ENCODE results near the gene KCTD10. TPM values are rescaled to one million over a fixed set of nuclear protein-coding genes. Genes with fewer than 3 reads are reported as not detected.

The KCTD10 gene
- polyA plus RNA-seq, 3 donors = 47.2 to 55.4 (median 55.3) TPM

Other genes starting within 250 kb of the KCTD10 start
- 1 to 10 TPM; 1.7 to 2.2 (median 1.8) TPM for gene FOXN4, start 168.0 kb downstream of the KCTD10 start, polyA plus RNA-seq (ENCODE audit: insufficient read length in 3 of 3)
- 1 to 10 TPM; 1.3 to 2.5 (median 1.5) TPM for gene MYO1H, start 129.4 kb downstream of the KCTD10 start, polyA plus RNA-seq (ENCODE audit: insufficient read length in 3 of 3)
- gene UBE3B, start 334 bp upstream of the KCTD10 start, polyA plus RNA-seq (ENCODE audit: insufficient read length in 3 of 3) = 10 to 100 TPM; 30.4 to 38.8 (median 31.2) TPM
- gene MMAB, start 96.2 kb upstream of the KCTD10 start, polyA plus RNA-seq (ENCODE audit: insufficient read length in 3 of 3) = 10 to 100 TPM; 35.1 to 41.5 (median 39.1) TPM
- 10 to 100 TPM; 16.3 to 23.9 (median 19.3) TPM for gene MVK, start 96.5 kb upstream of the KCTD10 start, polyA plus RNA-seq (ENCODE audit: insufficient read length in 3 of 3)
- gene FAM222A, start 236.5 kb upstream of the KCTD10 start, polyA plus RNA-seq (ENCODE audit: insufficient read length in 3 of 3) = 1 to 10 TPM; 5.6 to 9.3 (median 6.1) TPM

Measured in renal cortex interstitium (tissue), 3 donors.